DOHH2 (cell line): ENCODE results near the gene CYSRT1.

Experiments used
- H3F3A ChIP-seq: fragments of 200-600 bp; sonication (generic), shearing (Covaris generic); 2 replicates; pipeline ENCODE4 v1.6.0; 2016; ENCODE audit warnings: antibody characterized with exemption, mild to moderate bottlenecking; ENCODE audit not compliant: control insufficient read depth, insufficient read depth
- H3K27ac ChIP-seq: fragments of 200-600 bp; sonication (generic); 2 replicates; pipeline ENCODE4 v1.5.1; 2014; ENCODE audit warnings: low read depth, mild to moderate bottlenecking, low read length, moderate library complexity
- H3K27me3 ChIP-seq: fragments of 200-600 bp; sonication (generic); 2 replicates; pipeline ENCODE4 v1.6.1; 2014; ENCODE audit warnings: mild to moderate bottlenecking, low read length, mixed read lengths; ENCODE audit not compliant: control insufficient read depth
- H3K36me3 ChIP-seq: fragments of 200-600 bp; sonication (generic); 2 replicates; pipeline ENCODE4 v1.6.1; 2014; ENCODE audit warnings: mild to moderate bottlenecking, low read length, moderate library complexity, mixed read lengths; ENCODE audit not compliant: control insufficient read depth
- H3K4me1 ChIP-seq: fragments of 200-600 bp; sonication (generic); 2 replicates; pipeline ENCODE4 v1.6.1; 2014; ENCODE audit warnings: mild to moderate bottlenecking, low read length, mixed read lengths; ENCODE audit not compliant: control insufficient read depth
- H3K4me2 ChIP-seq: fragments of 200-600 bp; sonication (generic); 2 replicates; pipeline ENCODE4 v1.6.0; 2014; ENCODE audit warnings: mild to moderate bottlenecking, low read length, moderate library complexity
- H3K4me3 ChIP-seq: fragments of 200-600 bp; sonication (generic); 2 replicates; pipeline ENCODE4 v1.5.1; 2014; ENCODE audit warnings: mild to moderate bottlenecking, low read length, mixed read lengths
- H3K79me2 ChIP-seq: fragments of 200-600 bp; sonication (generic); 2 replicates; pipeline ENCODE4 v1.6.1; 2014; ENCODE audit warnings: mild to moderate bottlenecking, low read length, mixed read lengths; ENCODE audit not compliant: control insufficient read depth
- H3K9me2 ChIP-seq: fragments of 200-600 bp; sonication (generic); replicated peaks from 2 replicates; pipeline ENCODE4 v1.6.1; 2014; ENCODE audit warnings: mild to moderate bottlenecking, low read length, mixed read lengths; ENCODE audit not compliant: control insufficient read depth
- H3K9me3 ChIP-seq: fragments of 200-600 bp; sonication (generic); 2 replicates; pipeline ENCODE4 v1.6.1; 2014; ENCODE audit warnings: antibody characterized with exemption, low read length, mixed read lengths; ENCODE audit not compliant: control insufficient read depth, insufficient read depth
- H4K20me1 ChIP-seq: fragments of 200-600 bp; sonication (generic); 2 replicates; pipeline ENCODE4 v1.6.0; 2014; ENCODE audit warnings: low read depth, mild to moderate bottlenecking, antibody characterized with exemption, low read length, moderate library complexity; ENCODE audit not compliant: control insufficient read depth, insufficient read depth
- CTCF ChIP-seq: fragments of 200-600 bp; sonication (generic); IDR thresholded peaks from one replicate; pipeline ENCODE4 v1.5.1; 2014; ENCODE audit warnings: antibody characterized with exemption, mild to moderate bottlenecking, low read depth, low read length; ENCODE audit not compliant: poor library complexity, severe bottlenecking
- EZH2phosphoT487 ChIP-seq: fragments of 200-600 bp; sonication (generic); IDR thresholded peaks from 2 replicates; pipeline ENCODE4 v1.6.1; 2017; ENCODE audit warnings: borderline replicate concordance, mild to moderate bottlenecking, antibody characterized with exemption, low read length, moderate library complexity, mixed read lengths

The CYSRT1 gene

GRCh38 chr9:137275203-137275587, 50.2 kb downstream of the CYSRT1 start:
- Histone ChIP-seq H3K27me3 (no peaks in the 10 kb centered on the region), H3K4me3 (peak overlapping the region; percentile 85), H3K4me2 (peak overlapping the region; percentile 85), H3K9me2 (no peaks in the 10 kb centered on the region), H3F3A (peaks cover 5% of the 10 kb centered on the region; the same call in 1 of the 2 replicates), H4K20me1 (no peaks in the 10 kb centered on the region), H3K36me3 (peaks cover 49% of the 10 kb centered on the region), H3K4me1 (peaks cover 86% of the 10 kb centered on the region), H3K9me3 (no peaks in the 10 kb centered on the region), H3K27ac (peak overlapping the region; percentile 85), H3K79me2 (peaks cover 33% of the 10 kb centered on the region)
- no peak for TF ChIP-seq CTCF
- TF ChIP-seq EZH2phosphoT487 = no peak
